AG10803 (cell line): ENCODE results near the gene PKD1L1.

Source experiments
- DNase-seq: peaks from one replicate; pipeline ENCODE4 v3.0.0; 2010; ENCODE audit warnings: low read depth
- H3K4me3 ChIP-seq: 2 replicates; pipeline ENCODE4 v1.5.1; 2011; ENCODE audit warnings: mild to moderate bottlenecking, low read length, control low read depth
- CTCF ChIP-seq: conservative IDR thresholded peaks from 2 replicates; pipeline ENCODE4 v1.5.1; 2011; ENCODE audit warnings: mild to moderate bottlenecking, low read length, control low read depth, inconsistent platforms

PKD1L1 gene

GRCh38 chr7:47839381-47839780 lies 108.9 kb downstream of the PKD1L1 start:
- no peak overlapping the region for H3K4me3 ChIP-seq
- no peak for DNase-seq
- TF ChIP-seq CTCF = no peak

GRCh38 chr7:47837826-47838225 lies 110.4 kb downstream of the PKD1L1 start:
- TF ChIP-seq CTCF = no peak
- no peak for DNase-seq
- no peak overlapping the region for H3K4me3 ChIP-seq

DNA sequence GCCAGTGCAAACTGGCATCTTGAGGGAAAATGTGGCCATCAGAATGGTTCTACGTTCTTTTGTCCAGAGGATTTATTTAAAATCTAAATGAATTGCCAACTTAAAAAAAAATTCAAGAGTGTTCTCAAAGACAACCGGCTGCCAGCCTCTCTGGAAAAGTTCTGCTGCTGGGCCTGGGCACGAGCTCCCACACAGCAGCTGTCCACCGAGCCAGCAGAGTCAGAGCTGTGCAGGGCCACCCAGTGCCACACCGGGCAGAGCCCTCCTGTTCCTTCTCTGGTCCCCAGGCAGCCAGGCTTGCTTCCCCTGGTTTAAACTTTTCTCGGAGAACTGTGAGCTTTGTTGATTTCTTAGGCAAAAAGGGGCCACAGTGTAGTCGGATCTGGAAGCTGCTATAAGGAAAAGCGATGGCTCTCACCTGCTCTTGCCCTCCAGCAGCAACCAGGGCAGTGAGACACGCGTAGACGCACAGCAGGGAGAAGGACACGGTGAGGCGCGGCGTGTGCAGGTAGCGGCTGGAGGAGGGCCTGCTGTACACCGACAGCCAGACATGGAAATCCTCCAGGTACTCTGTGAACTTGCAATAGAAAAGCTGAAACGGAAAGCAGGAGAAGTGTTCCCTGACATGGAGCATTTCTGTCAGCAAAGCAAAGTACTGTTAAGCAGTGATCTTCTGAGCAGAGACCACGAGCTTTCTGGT lies 111.6 kb downstream of the PKD1L1 start:
- DNase-seq = no peak
- TF ChIP-seq CTCF = no peak
- H3K4me3 ChIP-seq = no peak overlapping the region

DNA sequence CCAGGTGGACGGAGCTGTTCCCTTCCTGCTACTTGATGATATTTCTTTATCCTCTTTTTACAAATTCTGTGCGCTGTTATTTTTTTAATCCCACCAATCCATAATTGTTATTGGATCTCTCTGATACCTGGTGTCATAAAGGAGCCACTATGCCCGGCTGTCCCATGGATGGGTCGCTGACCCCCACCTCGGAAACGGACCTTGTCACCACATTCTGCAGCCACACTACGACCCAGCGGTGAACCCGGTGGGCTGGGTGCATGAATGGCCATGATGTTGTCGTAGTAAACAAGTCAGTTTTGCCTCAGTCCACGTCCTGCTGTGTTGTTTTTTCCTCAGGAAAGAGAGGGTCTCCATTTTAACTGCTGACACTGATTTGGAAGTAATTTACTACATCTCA lies 112.2 kb downstream of the PKD1L1 start:
- no peak for TF ChIP-seq CTCF
- DNase-seq = no peak
- no peak overlapping the region for H3K4me3 ChIP-seq

DNA sequence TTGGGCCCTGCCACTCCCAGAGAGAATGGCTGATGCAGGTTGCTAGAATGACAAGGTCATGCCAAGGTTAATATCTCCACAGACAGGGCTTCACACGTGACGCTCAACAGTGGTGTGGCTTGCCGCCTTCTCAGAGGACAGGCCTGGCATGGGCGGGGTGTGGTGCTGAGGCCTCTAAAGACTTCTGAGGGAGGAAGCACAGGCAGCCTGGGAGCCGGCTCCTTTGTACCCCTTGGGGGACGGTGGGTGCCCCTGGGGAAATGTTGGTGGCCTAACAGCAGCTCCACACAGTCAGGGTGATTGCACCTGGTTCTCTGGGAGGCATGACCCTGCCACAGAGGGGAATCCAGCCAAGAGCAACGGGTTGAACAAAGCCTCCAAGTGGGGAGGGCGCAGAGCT lies 115.1 kb downstream of the PKD1L1 start:
- TF ChIP-seq CTCF = no peak
- DNase-seq = no peak
- no peak overlapping the region for H3K4me3 ChIP-seq

DNA sequence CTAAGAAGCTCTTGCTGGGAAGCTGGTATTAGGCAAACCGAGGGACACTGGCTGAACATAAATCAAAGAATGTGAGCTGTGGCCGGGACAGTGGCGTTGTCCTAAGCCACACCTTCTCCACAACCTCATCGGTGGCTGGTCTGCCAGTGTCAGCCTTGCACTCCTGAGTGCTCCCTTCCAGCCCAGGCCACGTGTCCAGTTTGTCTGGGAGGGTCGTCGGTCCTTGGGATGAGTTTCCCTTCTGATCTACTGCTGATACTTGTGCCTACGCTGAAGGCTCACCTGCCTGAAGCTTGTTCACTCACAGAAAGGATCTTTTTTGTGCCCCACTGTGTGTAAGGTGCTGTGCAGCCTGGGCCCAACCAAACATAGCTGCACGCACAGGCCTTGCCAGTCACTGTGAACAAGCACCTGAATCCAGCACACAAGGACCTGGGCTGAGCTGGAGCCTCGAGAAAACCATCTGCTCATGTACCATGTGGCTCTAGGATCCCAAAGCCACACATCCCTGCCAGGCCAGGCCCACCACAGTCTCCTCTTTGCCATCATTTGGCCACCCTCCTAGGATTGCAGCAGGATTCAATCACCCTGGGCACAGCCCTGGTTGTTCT lies 116.1 kb downstream of the PKD1L1 start:
- no peak for TF ChIP-seq CTCF
- H3K4me3 ChIP-seq = no peak overlapping the region
- no peak for DNase-seq

DNA sequence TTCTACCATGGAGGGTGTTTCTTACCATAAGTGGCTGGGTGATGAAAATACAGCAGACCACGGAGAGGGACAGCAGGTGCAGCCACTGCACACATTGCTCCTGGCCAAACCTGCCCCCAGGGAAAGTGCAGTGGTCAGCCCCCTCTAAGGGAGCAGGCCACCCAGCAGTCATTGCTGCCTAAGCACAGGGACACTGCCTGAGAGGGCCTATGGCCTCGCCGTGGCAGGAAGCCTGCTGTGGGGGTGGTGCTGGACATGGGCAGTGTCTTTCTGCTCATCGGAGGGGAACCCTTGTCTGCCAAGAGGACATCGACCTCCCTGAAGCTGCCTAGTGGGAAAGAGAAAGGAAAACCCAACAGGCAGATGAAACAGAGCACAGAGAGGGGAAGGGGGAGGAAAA lies 118.3 kb downstream of the PKD1L1 start:
- DNase-seq = no peak
- H3K4me3 ChIP-seq = no peak overlapping the region
- TF ChIP-seq CTCF = no peak
